Stimulated activated CD8-positive, alpha-beta memory T cell treated with anti-CD3 and anti-CD28 coated beads, Interleukin-4, amount 100 ng/mL, for 24 hours (primary cell): Measurements from ENCODE around the gene B4GALT1.
"Not testable (repeated sequence)": the region's sequence is repeated elsewhere in the genome, so short reads cannot be mapped to it uniquely, and the experiment has no call there.

Experiments
- DNase-seq: peaks from one replicate; pipeline ENCODE4 v3.0.0-alpha.2; 2020; ENCODE audit warnings: low read depth

Gene B4GALT1

DNA sequence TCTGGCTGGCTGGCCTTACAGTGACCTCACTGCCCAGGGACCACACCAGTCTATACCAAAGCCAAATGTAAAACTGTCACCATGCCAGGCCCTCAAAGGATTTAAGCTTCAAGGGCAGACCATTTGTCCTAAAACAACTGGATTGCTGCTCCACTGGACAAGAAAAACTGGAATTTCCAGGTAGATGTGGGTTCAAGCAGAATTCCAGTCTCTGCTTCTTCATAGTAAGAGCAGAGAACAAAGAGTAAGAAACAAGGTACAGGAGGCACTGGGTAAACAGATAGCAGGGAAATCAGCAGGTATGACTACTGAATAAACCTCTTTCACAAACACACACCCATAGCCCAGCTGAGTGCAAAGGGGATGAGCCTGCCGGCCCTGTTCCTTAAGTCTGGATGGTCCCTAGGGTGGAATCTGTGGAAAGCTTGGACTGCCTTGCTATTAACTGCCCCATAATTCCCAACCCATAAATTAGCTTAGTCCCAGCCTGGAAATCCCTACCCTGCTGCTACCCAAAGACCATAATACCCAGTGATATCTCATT is 5.5 kb downstream of the B4GALT1 start:
- no peak for DNase-seq

- DNase-seq, result no peak
Observed at GRCh38 chr9:33161011-33161588, 6.0 kb downstream of the B4GALT1 start.

DNA sequence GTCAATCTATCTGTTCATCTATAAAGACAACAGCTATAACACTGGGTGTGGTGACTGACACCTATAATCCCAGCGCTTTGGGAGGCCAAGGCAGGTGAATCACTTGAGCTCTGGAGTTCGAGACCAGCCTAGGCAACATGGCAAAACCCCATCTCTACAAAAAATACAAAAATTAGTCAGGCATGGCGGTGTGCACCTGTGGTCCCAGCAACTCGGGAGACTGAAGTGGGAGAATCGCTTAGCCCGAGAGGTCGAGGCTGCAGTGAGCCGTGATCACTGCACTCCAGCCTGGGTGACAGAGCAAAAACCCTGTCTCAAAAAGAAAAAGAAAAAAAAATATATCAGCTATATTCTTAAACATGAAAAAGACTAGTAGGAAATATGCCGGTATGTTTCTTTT is 6.7 kb downstream of the B4GALT1 start:
- not testable (repeated sequence) for DNase-seq

DNA sequence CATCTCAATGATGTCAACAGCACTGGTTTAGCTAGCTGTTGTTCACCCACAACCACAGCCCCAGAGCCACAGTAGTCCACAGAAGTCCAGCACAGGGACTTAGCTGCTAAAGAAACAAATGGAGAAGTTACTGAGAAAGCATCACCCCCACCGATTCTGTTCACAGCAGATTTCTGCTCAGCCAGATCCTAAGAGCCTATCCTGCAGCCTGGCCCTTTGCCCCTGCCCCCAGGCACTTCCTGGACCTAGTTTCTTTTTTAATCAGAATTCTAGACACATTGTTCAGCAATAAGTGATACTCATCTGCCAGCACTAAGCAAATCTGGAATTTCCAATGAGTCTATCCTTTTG is 7.4 kb downstream of the B4GALT1 start:
- no peak for DNase-seq

DNA sequence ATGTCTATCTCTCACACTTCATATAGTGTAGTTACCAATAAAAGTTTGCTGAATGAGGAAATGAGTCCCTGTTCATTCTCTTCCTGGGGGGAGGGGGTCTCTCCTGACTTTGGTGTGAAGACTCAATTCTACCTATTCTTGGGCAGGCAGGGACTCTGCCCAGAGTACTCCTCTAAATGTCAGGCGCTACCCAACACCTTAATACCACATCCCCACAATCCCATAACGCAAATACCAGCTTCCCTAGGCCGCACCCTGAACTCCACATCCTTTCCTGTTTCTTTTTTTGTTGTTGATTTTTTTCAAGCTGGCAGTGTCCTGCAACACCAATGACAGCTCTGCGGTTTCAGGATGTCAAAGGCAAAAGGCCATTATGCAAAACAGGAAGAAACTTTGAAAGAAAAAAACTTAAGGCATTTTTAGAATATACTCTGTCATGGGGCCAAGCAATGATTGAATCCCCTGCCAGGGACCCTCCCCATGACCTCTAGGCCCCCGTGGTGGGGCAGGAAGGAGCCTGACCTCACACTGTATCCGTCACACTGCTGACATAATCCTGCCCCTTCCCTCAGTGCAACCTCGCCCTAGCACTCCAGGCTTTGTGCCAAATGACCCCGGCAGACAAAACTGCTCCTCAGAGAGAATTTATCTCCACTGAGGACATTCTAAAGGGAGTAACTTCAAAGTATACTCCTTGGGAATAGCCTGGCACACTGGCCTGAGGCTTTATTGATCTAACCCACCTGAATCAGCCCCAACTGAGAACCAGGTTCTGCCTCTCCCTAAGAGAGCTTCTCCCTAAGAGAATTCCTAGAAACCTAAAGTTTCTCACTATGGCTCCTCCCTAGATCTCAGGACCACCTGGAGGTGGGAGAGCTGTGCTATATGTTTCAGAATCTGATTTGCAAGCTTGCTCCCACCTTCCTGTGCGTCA is 8.0 kb downstream of the B4GALT1 start:
- DNase-seq, result no peak

DNA sequence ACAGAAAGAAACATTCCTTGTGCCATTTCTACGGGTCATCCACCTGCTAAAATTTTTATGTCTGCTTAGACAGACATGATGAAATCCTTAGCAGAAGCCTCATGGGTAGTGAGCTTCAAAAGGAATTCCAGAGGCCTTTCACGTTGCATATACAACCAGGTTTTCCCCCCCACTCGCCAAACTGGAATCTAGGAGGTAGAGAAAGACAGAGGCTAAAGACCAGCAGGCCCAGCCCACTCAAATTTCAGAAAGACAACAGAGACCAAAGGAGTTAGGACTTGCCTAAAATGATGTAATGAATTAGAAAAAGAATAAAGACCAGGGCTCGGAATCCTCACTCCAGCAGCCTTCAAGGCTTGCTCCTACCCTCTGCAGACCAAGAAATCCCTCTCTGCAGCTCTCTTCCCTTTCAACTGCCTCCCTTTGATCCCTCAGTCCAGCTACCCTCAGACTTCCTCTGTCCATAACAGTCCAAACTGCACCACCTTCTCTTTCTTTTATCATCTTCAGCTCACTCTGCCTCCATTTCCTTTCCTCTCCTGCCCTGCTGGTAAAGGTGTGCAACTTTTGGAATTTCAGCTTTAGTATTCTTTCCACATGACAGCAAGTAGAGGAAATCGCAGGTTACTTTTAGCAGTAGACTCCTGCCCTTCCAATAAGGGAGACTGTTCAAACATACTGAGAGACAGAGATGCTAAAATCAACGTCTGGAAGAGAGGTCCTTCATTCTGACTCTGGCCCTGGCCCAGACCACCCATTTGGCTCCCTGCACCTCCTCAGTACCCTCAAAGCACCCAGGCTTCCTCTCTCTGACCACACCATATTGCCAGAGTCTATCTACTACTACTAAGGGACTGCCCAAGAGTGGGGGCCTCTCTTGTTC is 8.9 kb downstream of the B4GALT1 start:
- no peak for DNase-seq

DNA sequence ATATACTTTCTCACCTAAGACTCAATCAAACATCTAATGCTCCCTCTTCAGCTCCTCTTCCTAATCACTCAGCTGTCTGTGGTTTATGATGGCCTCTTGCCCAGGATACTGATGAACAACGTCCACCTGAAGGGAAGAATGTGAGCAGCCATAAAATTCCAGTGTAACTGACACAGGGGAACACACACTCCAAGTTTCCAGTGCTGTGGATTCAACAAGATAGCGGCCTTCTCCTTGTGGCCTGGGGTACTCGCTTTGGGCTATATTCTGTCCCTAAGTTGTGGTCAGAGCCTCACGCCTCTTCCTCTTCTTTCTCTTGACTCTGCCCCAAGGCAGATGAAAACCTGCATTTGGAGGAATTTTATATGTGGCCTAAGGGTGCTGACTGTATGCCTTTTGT is 11.7 kb downstream of the B4GALT1 start:
- no peak for DNase-seq

- DNase-seq, result no peak
Observed at GRCh38 chr9:33154371-33154770, 12.8 kb downstream of the B4GALT1 start.

DNA sequence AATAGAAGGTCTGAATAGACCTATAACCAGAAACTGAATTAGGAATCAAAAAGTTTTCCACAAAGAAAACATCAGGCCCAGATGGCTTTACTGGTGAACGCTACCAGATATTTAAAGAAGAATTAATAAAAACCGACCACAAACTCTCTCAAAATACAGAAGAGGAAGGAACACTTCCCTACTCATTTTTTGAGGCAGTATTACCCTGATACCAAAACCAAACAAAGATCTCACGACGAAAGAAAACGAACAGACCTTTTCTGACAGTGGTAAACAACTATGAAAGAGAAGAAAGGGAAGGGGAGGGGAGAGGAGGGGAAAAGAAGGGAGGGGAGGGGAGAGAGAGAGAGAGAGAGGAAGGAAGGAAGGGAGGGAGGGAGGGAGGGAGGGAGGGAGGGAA is 13.5 kb downstream of the B4GALT1 start:
- no peak for DNase-seq

GRCh38 chr9:33153001-33153400 is 14.1 kb downstream of the B4GALT1 start:
- DNase-seq, result no peak

DNA sequence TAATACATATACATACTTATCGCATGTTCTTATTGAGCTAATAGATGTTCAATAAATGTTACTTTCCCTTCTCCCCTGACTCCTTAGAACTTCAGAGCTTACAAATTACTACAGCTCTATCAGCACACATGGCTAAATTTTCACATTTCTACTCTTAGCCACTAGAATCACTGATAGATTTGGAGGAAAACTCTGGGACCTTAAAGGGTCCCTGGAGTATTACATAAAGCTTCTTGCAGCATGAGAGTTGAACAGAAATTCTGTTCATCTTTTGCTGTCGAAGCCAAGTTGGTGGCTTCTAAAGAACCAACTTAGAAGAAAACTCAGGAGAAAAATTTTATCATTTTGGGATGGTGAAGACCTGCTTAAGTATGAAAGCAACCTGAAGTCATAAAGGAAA is 15.5 kb downstream of the B4GALT1 start:
- no peak for DNase-seq

DNA sequence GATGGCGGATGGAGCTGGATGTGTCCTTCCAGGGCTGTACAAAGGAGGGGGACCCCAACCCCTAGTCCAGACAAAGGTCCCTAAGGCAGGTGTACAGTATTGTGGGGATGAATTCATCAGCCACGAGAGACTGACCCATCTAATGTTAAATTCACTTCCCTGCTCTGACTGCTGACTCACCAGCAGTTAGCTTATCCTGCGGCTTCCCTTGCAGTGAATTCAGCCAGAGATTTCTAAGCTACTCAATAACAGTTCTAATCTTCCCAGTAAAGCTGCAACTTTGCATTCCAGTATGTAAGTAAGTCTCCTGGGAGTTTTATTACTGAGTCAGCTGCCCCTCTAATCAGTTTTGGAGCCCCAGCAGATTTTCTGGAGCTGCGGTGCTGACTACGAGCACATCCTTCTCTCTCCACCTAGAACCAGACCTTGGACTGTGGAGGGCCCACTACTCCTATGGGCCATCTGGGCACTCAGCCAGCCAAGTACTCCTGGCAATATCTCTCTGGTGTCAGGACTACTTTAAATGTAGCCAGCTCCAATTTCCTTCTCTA is 16.1 kb downstream of the B4GALT1 start:
- DNase-seq, result no peak

- no peak for DNase-seq
Observed at GRCh38 chr9:33148367-33149014, 18.6 kb downstream of the B4GALT1 start.

GRCh38 chr9:33147416-33148169 is 19.5 kb downstream of the B4GALT1 start:
- DNase-seq, result no peak

GRCh38 chr9:33146298-33146697 is 20.8 kb downstream of the B4GALT1 start:
- no peak for DNase-seq

GRCh38 chr9:33144551-33144950 is 22.6 kb downstream of the B4GALT1 start:
- no peak for DNase-seq

- no peak for DNase-seq
Observed at GRCh38 chr9:33143241-33143661, 23.9 kb downstream of the B4GALT1 start.

DNA sequence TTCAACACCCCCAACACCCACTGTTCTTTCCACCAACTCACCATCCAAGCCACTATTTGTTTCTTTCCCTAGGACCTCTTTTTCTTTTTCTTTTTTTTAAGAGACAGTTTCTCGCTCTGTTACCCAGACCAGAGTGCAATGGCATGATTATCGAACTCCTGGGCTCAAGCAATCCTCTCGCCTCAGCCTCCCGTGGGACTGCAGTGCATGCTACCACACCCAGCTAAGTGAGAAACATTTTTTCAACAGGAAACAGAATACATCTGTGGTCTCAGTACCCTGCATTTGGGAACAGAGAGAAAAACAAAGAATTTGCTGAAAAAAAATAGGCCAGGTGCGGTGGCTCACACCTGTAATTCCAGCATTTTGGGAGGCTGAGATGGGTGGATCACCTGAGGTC is 24.6 kb downstream of the B4GALT1 start:
- DNase-seq, result no peak

DNA sequence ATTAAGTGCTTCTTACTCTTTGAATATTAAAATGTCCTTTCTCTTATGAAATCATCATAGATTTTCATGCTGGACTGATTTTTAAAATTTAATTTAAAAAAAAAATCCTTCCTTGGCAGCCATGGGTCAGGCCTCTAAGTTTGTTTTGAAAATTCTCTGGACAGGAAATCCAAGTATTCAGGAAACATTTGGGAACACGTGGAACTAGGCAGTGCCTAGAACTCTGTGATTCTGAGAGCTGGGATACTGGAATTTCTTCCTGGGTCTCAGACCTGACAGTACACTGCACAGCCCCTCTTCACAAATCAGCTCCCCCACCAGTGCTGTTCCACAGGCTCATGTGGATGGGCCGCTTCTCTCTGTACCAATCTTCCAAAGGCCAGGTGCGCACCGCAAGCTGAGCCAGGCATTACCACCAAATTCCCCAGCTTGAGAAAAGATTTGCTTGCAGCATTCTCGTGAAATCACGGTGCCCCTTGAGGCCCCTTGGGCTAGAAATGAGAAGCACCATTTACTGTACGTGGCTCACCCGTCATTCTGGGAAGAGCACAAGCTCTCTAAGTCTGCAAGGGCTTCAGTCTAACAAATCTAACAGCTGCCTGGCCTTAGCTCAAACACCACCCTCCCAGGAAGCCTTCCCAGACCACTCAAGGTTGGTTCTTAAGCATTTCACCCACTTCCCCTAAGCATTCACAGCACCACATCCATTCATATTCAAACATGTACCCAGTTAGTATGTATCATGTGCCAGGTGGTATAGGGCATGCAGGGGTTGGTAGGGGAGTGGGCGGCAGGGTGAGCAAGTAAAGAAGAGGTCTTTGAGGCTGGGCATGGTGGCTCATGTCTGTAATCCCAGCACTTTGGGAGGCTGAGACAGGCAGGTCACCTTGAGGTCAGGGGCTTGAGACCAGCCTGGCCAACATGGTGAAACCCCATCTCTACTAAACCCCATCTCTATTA is 26.5 kb downstream of the B4GALT1 start:
- DNase-seq, result no peak
